ENCODE results near the gene ABCC5. TPM values are rescaled to one million over a fixed set of nuclear protein-coding genes. Genes with fewer than 3 reads are reported as not detected.

The ABCC5 gene
- total RNA-seq, 1 experiment from 2014 or later, result 35.1 TPM

GRCh38 chr3:183914856-183915255 is 102.8 kb downstream of the ABCC5 start:
- in situ Hi-C loops (cut with HindIII; ENCODE audit: low pct_unique_long_range_greater_than_20kb, low sequenced_read_pairs), result no loop called here
- no peak overlapping the region for H3K4me3 ChIP-seq (ENCODE audit: low read depth in 2 of 2, low read length in 2 of 2)
- no peaks in the 10 kb centered on the region for H3K36me3 ChIP-seq (ENCODE audit: control insufficient read depth, insufficient read depth, low read length)
- H3K9me3 ChIP-seq (ENCODE audit: control insufficient read depth, insufficient read depth, low read depth, low read length), result no peaks in the 10 kb centered on the region
- H3K27ac ChIP-seq (ENCODE audit: low read length), result no peak overlapping the region
- ChIA-PET POLR2A (no interaction called here), CTCF (no interaction called here)
- DNase-seq (ENCODE audit: low read depth, low spot score) (no peak), ATAC-seq (no peak)
- no peaks in the 10 kb centered on the region for H3K4me1 ChIP-seq (ENCODE audit: control insufficient read depth, insufficient read depth, low read length)
- H3K27me3 ChIP-seq (ENCODE audit: control insufficient read depth, insufficient read depth, low read length), result no peaks in the 10 kb centered on the region
- TF ChIP-seq REST (IDR thresholded peaks at IDR 0.05; ENCODE audit: insufficient read depth in 1 of 2, low read depth in 2 of 2, low read length in 1 of 2) (no peak), TCF7L2 (IDR thresholded peaks at IDR 0.05; ENCODE audit: low read depth, low read length) (no peak), POLR2AphosphoS5 (IDR thresholded peaks at IDR 0.05; ENCODE audit: low read depth, low read length) (no peak), SIN3A (IDR thresholded peaks at IDR 0.05; ENCODE audit: borderline replicate concordance, insufficient read depth, low read depth, low read length) (no peak), CTCF (IDR thresholded peaks at IDR 0.05) (no peak)
- intact Hi-C loops (cut with micrococcal nuclease; ENCODE audit: unreplicated experiment), result no loop called here
- BruUV-seq (replicated peaks), result no TSS peak

- Histone ChIP-seq H3K27ac (ENCODE audit: low read length) (no peak overlapping the region), H3K27me3 (ENCODE audit: control insufficient read depth, insufficient read depth, low read length) (no peaks in the 10 kb centered on the region), H3K4me1 (ENCODE audit: control insufficient read depth, insufficient read depth, low read length) (no peaks in the 10 kb centered on the region), H3K4me3 (ENCODE audit: low read depth in 2 of 2, low read length in 2 of 2) (no peak overlapping the region), H3K36me3 (ENCODE audit: control insufficient read depth, insufficient read depth, low read length) (no peaks in the 10 kb centered on the region), H3K9me3 (ENCODE audit: control insufficient read depth, insufficient read depth, low read depth, low read length) (no peaks in the 10 kb centered on the region)
- in situ Hi-C loops (cut with HindIII; ENCODE audit: low pct_unique_long_range_greater_than_20kb, low sequenced_read_pairs), result no loop called here
- ChIA-PET POLR2A (no interaction called here), CTCF (no interaction called here)
- no peak for TF ChIP-seq POLR2AphosphoS5 (IDR thresholded peaks at IDR 0.05; ENCODE audit: low read depth, low read length)
- TF ChIP-seq TCF7L2 (IDR thresholded peaks at IDR 0.05; ENCODE audit: low read depth, low read length), result no peak
- TF ChIP-seq REST (IDR thresholded peaks at IDR 0.05; ENCODE audit: insufficient read depth in 1 of 2, low read depth in 2 of 2, low read length in 1 of 2), result no peak
- TF ChIP-seq CTCF (IDR thresholded peaks at IDR 0.05), result no peak
- no peak for ATAC-seq
- BruUV-seq (replicated peaks), result no TSS peak
- intact Hi-C loops (cut with micrococcal nuclease; ENCODE audit: unreplicated experiment), result no loop called here
- DNase-seq (ENCODE audit: low read depth, low spot score), result no peak
Measured at GRCh38 chr3:183913580-183913920, 104.1 kb downstream of the ABCC5 start.
